ENCODE measurements around the gene TNS3. TPM values are rescaled to one million over a fixed set of nuclear protein-coding genes. Genes with fewer than 3 reads are reported as not detected.

Gene TNS3
- polyA plus RNA-seq, 3 donors: 92.4 to 94.7 (median 93.7) TPM

DNA sequence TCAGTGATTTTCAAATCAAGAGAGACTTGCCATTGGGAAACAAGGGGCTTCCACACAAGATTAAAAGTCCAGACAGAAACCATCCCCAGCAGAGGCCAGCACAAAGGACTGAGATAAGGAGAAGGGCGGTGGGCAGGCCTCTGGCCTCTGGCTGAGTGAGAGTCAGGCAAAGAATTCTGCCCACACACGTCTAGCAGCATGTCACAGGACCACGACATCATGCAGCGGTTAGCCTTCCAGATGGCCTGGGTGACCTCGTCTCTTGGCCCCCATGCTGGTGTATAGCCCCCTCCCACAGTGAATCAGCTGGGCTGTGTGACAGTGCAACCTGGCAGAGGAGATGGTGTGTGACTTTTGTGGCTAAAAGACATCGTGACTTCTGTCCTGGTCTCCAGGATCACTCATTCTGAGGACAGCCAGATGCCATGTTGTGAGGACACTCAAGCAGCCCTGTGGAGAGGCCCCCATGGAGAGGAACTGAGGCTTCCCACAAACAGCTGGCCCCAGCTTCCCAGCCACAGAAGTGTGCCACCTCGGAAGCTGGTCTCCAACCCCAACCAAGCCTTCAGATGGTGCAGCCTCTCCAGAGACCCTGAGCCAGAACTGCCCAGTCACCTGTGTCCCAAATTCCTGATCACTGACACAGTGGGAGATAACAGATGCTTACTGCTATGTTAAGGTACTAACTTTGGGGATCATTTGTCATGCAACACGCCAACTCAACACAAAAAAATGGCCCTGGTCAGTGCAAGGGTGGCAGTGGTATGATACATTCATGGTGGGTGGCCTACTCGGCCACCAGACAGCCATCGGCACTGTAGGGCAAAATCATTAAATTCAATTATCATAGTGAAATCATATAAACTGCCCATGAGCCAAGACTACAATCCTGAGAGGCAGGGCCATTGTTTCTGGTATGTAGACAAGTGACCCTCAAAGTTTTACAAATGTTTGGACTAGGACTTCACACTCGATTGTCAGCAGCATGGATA is 73.2 kb downstream of the TNS3 start:
- DNase-seq: no peak

- no peak for DNase-seq
Measured at GRCh38 chr7:47507522-47507921, 74.4 kb downstream of the TNS3 start.

DNA sequence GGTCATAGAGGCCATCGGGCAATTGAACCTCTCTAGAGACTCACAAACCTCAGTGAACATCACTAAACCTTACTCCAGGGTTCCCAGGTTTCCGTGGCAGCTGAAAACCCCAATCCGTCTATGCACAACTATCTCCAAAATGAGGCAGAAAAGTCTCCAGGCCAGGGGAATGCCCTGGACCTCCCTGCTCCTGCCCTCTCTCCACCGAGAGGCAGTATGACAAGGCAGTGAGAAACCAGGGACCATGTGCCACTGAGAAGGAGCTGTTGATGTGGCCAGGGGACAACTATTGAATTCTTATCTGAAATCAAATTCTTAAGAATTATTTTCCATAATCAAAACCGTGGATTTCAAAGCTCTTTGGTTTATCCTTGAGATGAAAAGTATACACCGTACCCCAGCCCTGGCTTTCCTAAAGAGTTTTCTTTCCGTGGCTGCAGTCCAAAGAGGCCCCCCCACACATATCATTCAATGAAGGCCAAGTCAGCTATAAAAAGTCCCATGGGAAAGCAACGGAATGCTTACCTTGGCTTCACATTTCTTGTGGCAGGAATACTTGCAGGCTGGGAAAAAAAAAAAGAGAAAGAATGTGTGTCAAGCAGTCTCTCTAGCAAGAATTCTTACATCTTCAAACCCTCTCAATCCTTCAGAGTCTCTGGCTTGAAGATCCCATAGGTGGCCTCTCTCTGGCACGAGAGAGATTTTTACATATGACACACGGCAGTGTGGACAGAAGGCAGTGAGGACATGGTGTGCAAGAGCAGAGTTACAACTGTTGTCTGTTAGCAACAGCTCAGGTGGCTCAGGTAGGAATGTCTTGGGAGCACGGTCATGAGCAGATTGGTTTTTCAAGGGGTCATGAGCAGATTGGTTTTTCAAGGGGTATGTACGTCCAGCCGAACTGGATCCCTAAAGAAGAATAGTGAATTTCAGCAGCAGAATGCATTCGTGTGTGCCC is 75.2 kb downstream of the TNS3 start:
- no peak for DNase-seq

DNA sequence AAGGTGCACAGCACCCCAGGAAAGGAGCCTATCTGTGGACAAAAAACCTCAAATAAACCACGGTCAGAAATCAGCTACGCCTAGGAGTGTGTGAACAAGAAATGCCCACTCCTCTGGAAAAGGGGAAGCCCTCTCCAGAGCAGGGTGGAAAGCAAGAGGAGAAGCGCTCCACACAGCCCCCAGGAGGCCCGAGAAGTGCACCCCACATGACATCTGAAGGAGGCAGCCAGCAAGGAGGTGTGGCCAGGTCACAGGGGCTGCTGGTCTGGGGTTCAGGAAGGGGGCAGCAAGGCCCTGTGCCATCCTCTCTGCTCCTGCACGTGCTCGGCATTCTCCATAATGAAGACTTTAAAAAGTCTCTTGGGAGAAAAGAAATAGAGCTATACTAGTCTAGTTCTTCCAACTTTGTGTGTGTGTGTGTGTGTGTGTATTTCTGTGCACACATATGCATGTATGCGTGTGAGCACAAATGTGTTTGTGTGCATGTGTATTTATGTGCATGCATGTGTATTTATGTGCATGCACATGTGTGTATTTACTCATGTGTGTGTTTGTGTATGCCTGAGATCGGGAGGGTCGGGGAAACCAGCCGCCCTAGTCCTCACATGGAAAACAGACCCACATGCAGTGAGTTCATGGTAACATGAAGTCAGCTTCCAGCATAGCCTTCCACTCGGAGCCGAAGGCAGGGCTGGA is 76.5 kb downstream of the TNS3 start:
- DNase-seq: no peak

- no peak for DNase-seq
Measured at GRCh38 chr7:47504551-47505311, 77.2 kb downstream of the TNS3 start.

- DNase-seq: no peak
Measured at GRCh38 chr7:47503281-47503680, 78.6 kb downstream of the TNS3 start.

- DNase-seq: no peak
Measured at GRCh38 chr7:47502240-47502877, 79.6 kb downstream of the TNS3 start.

GRCh38 chr7:47501406-47501805 is 80.5 kb downstream of the TNS3 start:
- no peak for DNase-seq

DNA sequence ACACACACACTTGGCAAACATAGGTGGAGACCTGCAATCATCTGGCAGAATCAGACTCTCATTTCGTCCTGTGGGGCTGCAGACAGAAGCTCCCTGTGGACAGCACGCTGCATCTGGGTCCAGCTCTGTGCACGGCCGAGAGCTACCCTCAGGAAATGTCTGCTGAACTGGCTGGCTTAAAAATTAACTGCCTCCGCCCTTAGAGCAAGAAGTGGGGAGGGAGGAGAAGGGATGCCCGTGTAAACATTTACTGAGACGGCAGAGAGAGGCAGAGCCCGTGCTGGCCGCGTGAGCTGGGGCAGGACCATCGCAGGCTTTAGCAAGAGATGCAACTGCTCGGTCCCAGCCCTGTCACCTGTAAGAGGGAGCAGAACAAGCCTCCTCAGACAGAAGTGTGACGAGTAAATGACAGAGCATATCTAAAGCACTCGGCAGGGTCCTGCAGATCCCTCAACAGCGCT is 81.8 kb downstream of the TNS3 start:
- no peak for DNase-seq

GRCh38 chr7:47498229-47499056 is 83.5 kb downstream of the TNS3 start:
- DNase-seq: no peak

GRCh38 chr7:47497367-47498096 is 84.4 kb downstream of the TNS3 start:
- DNase-seq: no peak

DNA sequence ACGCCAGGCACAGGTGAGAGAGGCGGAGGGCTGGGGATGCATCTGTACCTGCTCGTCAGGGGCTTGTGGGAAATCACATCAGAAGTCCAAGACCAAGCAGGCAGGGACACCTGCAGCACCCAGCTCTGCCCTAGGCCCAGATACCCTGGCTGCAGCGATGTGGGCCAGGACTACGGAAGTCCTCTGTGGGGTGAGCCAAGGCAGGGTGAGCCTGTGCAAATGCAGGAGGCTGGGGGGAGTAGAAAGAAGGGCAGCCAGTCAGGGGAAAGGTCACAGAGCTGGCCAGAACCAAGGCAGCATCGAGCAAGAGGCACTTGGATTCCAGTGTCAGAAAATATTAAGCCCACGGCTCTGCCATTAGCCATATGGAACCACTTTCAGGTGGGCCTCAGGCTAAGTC is 85.2 kb downstream of the TNS3 start:
- DNase-seq: no peak

DNA sequence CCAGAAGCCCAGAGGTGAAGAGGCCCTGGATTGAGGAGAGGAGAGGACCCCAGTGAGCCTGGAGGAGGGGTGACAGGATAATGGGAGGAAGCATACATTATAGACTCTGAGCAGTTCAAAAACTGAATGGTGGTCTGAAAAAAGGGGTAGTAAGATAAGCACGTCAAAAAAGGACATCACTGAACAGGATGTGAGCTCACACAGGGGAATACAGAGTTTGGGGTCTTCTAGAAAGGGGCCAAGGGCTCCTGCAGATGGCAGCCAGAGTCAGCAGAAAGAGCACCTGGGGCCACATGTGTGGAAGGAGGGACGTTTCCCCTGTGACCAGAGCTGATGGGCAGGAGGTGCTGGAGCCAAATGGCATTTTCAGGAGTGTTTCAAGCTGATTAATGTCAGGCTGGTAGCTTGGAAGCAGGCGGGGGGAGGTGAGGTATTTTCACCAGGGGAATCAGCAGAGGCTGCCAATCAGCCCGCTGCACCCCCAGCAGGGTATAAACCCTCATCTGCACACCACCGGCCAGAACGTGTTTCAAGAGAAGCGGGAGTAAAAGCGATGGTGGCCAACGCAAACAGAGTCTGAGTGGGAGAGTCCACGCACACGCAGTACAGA is 85.8 kb downstream of the TNS3 start:
- no peak for DNase-seq

DNA sequence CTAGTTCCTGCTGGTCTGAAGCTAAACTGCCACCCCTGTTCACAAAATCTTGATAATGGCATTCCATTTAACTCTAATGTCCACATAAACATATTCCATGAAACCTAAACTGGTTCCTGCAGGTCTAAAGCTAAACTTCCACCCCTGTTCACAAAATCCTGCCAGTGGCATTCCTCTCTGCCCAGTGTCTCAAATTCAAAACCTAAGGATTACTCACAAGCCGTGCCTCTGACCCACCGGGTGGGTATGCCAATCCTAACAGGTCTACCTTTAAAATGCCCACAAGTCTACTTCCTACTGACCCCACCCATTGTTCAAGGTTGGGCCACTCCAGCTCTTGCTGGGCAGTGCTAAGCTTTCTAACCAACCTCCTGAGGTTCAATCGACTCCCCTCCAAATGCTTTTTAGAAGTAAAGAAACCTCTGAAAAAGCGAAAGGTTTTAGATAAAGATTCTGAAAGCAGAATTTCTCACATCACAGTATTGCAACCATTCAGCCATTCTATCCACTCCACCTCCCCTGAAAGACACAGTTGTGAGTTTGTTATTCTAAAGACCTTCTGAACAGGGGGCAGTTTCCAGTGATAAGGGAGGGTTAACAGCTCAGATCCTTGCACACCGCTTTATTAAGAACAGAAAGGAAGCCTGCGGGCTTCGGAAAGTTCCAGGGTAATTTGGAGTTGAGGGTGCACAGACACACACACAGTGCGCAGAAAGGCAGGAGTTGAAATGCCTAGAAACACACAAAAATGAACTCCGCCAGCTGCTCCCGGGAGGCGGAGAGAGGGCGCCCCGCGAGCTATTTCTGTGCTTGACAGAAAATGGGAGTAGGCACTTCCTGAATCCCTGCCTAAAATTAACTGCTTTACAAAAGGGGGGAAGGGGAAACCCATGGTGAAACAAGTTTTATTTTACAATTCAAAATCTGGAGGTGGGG is 87.7 kb downstream of the TNS3 start:
- no peak for DNase-seq

- no peak for DNase-seq
Measured at GRCh38 chr7:47492716-47493325, 89.1 kb downstream of the TNS3 start.

- no peak for DNase-seq
Measured at GRCh38 chr7:47490501-47491265, 91.2 kb downstream of the TNS3 start.

Data from renal pelvis (tissue), 4 donors.